ENCODE measurements around the gene GDNF. TPM values are rescaled to one million over a fixed set of nuclear protein-coding genes. Genes with fewer than 3 reads are reported as not detected.

The GDNF gene
- total and polyA plus RNA-seq, 4 donors, result 0.09 to 0.25 TPM; not detected in 2

DNA sequence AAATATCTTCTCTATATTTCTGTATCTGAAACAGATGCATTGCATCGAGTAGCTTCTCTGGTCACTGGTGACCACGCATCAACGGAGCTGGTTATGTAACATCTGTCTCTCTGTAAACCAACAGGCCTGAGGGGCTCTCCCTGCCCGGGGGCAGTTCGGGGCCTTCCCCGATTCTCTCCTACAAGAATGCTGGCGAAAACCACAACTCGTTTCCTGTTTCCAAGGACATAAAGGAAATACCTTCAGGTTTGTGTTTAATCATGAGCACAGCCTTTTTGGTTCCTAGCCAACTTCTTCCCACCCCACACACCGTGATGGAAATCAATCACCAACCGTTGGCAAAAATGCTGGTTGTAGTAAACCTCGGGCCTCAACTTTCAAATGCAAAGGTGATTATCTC, 25.1 kb downstream of the GDNF start:
- Histone ChIP-seq H3K36me3 (ENCODE audit: control insufficient read depth in 4 of 4, insufficient read depth in 3 of 4, low read depth in 1 of 4, low read length in 3 of 4) (no peaks in the 10 kb centered on the region), H3K4me3 (ENCODE audit: low read depth in 1 of 3, low read length in 3 of 3) (no peak overlapping the region), H3K9ac (ENCODE audit: low read depth in 1 of 2, low read length in 2 of 2) (no peak overlapping the region), H3K4me1 (ENCODE audit: control insufficient read depth in 4 of 4, insufficient read depth in 4 of 4, low read length in 3 of 4) (no peaks in the 10 kb centered on the region), H3K27ac (ENCODE audit: low read depth in 1 of 2, low read length in 2 of 2) (no peak overlapping the region), H3K9me3 (ENCODE audit: control insufficient read depth in 4 of 4, low read length in 3 of 4) (no peaks in the 10 kb centered on the region), H3K27me3 (ENCODE audit: control insufficient read depth in 4 of 4, insufficient read depth in 4 of 4, low read length in 3 of 4) (no peaks in the 10 kb centered on the region)
- DNase-seq (ENCODE audit: low spot score), result no peak
- 80% methylated on average over 11 of the region's 11 CpGs for WGBS
- TF ChIP-seq HNF4G (IDR thresholded peaks at IDR 0.05), result no peak
- TF ChIP-seq HNF4A (conservative IDR thresholded peaks at IDR 0.05), result no peak
- TF ChIP-seq, protein P1, sequence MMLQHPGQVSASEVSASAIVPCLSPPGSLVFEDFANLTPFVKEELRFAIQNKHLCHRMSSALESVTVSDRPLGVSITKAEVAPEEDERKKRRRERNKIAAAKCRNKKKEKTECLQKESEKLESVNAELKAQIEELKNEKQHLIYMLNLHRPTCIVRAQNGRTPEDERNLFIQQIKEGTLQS (IDR thresholded peaks at IDR 0.05), result no peak
- TF ChIP-seq, protein P2, sequence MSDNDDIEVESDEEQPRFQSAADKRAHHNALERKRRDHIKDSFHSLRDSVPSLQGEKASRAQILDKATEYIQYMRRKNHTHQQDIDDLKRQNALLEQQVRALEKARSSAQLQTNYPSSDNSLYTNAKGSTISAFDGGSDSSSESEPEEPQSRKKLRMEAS (IDR thresholded peaks at IDR 0.05), result no peak
- TF ChIP-seq GABPA (IDR thresholded peaks at IDR 0.05 in 1 of 2, conservative IDR thresholded peaks at IDR 0.05 in 1 of 2), result no peak
- TF ChIP-seq FOXA2 (IDR thresholded peaks at IDR 0.05), result no peak
- TF ChIP-seq, protein P3, sequence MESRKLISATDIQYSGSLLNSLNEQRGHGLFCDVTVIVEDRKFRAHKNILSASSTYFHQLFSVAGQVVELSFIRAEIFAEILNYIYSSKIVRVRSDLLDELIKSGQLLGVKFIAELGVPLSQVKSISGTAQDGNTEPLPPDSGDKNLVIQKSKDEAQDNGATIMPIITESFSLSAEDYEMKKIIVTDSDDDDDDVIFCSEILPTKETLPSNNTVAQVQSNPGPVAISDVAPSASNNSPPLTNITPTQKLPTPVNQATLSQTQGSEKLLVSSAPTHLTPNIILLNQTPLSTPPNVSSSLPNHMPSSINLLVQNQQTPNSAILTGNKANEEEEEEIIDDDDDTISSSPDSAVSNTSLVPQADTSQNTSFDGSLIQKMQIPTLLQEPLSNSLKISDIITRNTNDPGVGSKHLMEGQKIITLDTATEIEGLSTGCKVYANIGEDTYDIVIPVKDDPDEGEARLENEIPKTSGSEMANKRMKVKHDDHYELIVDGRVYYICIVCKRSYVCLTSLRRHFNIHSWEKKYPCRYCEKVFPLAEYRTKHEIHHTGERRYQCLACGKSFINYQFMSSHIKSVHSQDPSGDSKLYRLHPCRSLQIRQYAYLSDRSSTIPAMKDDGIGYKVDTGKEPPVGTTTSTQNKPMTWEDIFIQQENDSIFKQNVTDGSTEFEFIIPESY (IDR thresholded peaks at IDR 0.05), result no peak
- TF ChIP-seq TAF1 (conservative IDR thresholded peaks at IDR 0.05), result no peak
- TF ChIP-seq RAD21 (IDR thresholded peaks at IDR 0.05), result no peak
- TF ChIP-seq RXRA (IDR thresholded peaks at IDR 0.05), result no peak
- TF ChIP-seq FOXA1 (IDR thresholded peaks at IDR 0.05), result no peak
- no peak for TF ChIP-seq EGR1 (IDR thresholded peaks at IDR 0.05; ENCODE audit: low read depth in 2 of 2)
- no peak for TF ChIP-seq NR2F2 (IDR thresholded peaks at IDR 0.05)
- TF ChIP-seq, protein P4, sequence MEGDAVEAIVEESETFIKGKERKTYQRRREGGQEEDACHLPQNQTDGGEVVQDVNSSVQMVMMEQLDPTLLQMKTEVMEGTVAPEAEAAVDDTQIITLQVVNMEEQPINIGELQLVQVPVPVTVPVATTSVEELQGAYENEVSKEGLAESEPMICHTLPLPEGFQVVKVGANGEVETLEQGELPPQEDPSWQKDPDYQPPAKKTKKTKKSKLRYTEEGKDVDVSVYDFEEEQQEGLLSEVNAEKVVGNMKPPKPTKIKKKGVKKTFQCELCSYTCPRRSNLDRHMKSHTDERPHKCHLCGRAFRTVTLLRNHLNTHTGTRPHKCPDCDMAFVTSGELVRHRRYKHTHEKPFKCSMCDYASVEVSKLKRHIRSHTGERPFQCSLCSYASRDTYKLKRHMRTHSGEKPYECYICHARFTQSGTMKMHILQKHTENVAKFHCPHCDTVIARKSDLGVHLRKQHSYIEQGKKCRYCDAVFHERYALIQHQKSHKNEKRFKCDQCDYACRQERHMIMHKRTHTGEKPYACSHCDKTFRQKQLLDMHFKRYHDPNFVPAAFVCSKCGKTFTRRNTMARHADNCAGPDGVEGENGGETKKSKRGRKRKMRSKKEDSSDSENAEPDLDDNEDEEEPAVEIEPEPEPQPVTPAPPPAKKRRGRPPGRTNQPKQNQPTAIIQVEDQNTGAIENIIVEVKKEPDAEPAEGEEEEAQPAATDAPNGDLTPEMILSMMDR (IDR thresholded peaks at IDR 0.05; ENCODE audit: low read depth, low read length, missing input control), result no peak
- no peak for TF ChIP-seq YY1 (IDR thresholded peaks at IDR 0.05)
- TF ChIP-seq, protein P5, sequence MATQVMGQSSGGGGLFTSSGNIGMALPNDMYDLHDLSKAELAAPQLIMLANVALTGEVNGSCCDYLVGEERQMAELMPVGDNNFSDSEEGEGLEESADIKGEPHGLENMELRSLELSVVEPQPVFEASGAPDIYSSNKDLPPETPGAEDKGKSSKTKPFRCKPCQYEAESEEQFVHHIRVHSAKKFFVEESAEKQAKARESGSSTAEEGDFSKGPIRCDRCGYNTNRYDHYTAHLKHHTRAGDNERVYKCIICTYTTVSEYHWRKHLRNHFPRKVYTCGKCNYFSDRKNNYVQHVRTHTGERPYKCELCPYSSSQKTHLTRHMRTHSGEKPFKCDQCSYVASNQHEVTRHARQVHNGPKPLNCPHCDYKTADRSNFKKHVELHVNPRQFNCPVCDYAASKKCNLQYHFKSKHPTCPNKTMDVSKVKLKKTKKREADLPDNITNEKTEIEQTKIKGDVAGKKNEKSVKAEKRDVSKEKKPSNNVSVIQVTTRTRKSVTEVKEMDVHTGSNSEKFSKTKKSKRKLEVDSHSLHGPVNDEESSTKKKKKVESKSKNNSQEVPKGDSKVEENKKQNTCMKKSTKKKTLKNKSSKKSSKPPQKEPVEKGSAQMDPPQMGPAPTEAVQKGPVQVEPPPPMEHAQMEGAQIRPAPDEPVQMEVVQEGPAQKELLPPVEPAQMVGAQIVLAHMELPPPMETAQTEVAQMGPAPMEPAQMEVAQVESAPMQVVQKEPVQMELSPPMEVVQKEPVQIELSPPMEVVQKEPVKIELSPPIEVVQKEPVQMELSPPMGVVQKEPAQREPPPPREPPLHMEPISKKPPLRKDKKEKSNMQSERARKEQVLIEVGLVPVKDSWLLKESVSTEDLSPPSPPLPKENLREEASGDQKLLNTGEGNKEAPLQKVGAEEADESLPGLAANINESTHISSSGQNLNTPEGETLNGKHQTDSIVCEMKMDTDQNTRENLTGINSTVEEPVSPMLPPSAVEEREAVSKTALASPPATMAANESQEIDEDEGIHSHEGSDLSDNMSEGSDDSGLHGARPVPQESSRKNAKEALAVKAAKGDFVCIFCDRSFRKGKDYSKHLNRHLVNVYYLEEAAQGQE (IDR thresholded peaks at IDR 0.05), result no peak
- TF ChIP-seq SP1 (IDR thresholded peaks at IDR 0.05), result no peak
- TF ChIP-seq JUND (IDR thresholded peaks at IDR 0.05), result no peak

Measured in liver (tissue), 9 donors.